GM13976 (cell line): ENCODE data around the gene CD2AP.

ENCODE experiments used
- DNase-seq: peaks from one replicate; pipeline ENCODE4 v3.0.0; 2012; ENCODE audit warnings: low spot score
- in situ Hi-C: fragments of 300-500 bp; cut with MboI; formaldehyde crosslinking; loops from one replicate; pipeline ENCODE4 v1.12.0; 2022; ENCODE audit warnings: low sequenced_read_pairs, mixed read lengths, inconsistent platforms; ENCODE audit not compliant: unreplicated experiment
- TF ChIP-seq, protein P1 (sequence below): IDR thresholded peaks from 2 replicates; pipeline ENCODE4 v1.5.1; 2012; ENCODE audit warnings: borderline replicate concordance, mild to moderate bottlenecking; ENCODE audit not compliant: insufficient read depth; ENCODE audit errors: extremely low read depth, missing control alignments, control extremely low read depth

Gene CD2AP

DNA sequence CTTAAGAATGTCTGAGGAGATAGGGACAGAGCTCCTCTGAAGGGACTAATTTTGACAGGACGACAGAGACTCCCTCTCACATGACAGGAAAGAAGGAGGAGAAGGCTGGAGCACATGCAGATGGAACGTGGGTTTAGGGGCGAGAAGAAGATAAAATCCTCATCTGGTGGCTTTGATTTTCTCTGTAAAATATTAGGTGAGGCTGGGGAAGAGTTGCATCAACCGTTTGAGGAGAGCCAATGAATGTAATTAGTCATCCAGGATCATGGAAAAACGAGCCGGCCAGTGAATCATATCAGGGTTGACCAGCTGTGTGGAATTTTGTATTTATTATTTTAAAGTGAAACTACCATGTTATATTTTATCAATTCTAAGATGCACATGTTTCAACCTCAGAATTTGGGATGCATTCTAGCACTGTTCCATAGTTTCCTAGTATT, 173.9 kb downstream of the CD2AP start:
- in situ Hi-C loops = no loop called here
- TF ChIP-seq, protein P1, sequence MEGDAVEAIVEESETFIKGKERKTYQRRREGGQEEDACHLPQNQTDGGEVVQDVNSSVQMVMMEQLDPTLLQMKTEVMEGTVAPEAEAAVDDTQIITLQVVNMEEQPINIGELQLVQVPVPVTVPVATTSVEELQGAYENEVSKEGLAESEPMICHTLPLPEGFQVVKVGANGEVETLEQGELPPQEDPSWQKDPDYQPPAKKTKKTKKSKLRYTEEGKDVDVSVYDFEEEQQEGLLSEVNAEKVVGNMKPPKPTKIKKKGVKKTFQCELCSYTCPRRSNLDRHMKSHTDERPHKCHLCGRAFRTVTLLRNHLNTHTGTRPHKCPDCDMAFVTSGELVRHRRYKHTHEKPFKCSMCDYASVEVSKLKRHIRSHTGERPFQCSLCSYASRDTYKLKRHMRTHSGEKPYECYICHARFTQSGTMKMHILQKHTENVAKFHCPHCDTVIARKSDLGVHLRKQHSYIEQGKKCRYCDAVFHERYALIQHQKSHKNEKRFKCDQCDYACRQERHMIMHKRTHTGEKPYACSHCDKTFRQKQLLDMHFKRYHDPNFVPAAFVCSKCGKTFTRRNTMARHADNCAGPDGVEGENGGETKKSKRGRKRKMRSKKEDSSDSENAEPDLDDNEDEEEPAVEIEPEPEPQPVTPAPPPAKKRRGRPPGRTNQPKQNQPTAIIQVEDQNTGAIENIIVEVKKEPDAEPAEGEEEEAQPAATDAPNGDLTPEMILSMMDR = no peak
- no peak for DNase-seq

GRCh38 chr6:47653706-47654105, 176.1 kb downstream of the CD2AP start:
- TF ChIP-seq, protein P1 = no peak
- in situ Hi-C loops = no loop called here
- no peak for DNase-seq

DNA sequence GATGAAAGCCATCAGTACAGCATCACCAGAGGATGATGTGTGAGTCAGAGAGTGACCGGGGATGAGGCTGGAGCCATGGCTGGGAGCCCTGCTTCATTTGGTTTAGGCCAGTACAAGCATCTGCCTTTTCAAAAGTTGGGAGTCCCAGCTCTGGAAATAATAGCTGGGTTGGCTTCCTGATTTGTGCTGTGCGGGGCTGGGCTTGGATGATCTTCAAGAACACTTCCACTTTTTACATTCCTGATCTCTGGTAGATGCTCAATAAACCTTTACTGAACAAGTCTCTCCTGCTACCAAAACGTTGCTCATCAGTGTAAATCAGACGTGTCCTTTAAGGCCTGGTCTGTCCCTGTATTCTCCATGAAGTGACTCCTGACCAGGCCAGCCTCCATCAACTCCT, 176.7 kb downstream of the CD2AP start:
- no peak for DNase-seq

DNA sequence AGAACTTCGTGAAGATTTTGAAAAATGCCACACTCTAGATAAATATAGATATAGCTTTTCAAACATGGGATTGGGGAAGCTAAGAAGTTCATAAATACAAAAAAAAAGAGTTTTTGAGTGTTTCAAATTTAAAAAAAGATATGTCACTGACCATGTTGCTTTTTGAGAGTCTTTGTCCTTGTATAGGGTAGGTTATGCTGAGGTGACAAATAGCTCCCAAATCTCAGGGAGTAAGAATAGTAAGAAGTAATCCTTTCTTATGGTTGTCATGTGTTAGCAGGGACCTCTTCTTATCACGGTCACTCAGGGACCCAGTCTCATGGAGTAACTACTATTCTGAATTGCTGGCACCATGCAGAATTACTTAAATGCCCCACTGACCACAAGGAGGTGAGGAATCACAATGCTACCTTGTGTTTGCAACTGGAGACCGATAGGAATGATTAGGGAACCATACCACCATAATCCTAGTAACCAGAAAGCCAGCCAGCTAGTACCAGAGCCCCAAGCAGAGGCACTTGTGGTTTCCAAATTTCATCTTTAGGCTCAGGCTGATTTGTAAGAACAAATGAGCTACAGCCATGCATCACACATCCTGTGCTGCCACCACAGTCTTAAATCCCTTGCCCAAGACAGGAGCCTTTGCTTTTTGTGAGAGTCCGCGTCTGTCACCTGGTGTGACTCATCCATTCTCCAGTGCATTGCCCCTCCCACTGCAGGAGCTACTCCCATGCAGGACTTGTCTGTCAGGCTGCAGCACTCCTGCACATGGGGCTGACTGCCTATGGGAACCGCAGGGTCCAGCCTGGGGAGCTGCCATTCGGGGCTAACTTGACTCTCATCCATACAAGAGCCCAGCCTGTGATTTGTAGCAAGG, 178.4 kb downstream of the CD2AP start:
- in situ Hi-C loops = no loop called here
- TF ChIP-seq, protein P1 = no peak
- no peak for DNase-seq

More for the DNA sequence above, 176.7 kb downstream of the CD2AP start:
- in situ Hi-C loops = no loop called here
- TF ChIP-seq, protein P1 = no peak

GRCh38 chr6:47661960-47662359, 184.4 kb downstream of the CD2AP start:
- no peak for DNase-seq
- in situ Hi-C loops = no loop called here
- TF ChIP-seq, protein P1 = no peak

GRCh38 chr6:47663462-47664216, 186.1 kb downstream of the CD2AP start:
- no peak for DNase-seq
- TF ChIP-seq, protein P1 = no peak
- in situ Hi-C loops = no loop called here
